ENCODE data around the gene MXRA7.
"Not testable (repeated sequence)": the region's sequence is repeated elsewhere in the genome, so short reads cannot be mapped to it uniquely, and the experiment has no call there.

DNA sequence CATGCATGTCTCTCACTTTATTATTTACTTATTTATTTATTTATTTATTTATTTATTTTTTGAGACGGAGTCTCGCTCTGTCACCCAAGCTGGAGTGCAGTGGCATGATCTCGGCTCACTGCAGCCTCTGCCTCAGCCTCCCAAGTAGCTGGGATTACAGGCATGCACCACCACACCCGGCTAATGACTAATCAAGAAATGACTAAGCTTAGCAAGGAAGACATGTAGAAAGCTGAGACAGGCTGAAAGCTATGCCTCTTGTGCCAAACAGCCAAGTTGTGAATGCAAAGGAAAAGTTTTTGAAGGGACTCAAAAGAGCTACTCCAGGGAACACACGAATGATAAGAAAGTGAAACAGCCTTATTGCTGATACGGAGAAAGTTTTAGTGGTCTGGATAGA is 35.0 kb upstream of the MXRA7 start:
- TF ChIP-seq, protein P1, sequence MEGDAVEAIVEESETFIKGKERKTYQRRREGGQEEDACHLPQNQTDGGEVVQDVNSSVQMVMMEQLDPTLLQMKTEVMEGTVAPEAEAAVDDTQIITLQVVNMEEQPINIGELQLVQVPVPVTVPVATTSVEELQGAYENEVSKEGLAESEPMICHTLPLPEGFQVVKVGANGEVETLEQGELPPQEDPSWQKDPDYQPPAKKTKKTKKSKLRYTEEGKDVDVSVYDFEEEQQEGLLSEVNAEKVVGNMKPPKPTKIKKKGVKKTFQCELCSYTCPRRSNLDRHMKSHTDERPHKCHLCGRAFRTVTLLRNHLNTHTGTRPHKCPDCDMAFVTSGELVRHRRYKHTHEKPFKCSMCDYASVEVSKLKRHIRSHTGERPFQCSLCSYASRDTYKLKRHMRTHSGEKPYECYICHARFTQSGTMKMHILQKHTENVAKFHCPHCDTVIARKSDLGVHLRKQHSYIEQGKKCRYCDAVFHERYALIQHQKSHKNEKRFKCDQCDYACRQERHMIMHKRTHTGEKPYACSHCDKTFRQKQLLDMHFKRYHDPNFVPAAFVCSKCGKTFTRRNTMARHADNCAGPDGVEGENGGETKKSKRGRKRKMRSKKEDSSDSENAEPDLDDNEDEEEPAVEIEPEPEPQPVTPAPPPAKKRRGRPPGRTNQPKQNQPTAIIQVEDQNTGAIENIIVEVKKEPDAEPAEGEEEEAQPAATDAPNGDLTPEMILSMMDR (IDR thresholded peaks at IDR 0.05): not testable (repeated sequence)
- TF ChIP-seq POLR2A (IDR thresholded peaks at IDR 0.05): not testable (repeated sequence)
